GM21423 (cell line): ENCODE data around the gene DTYMK.

Experiments
- ATAC-seq: cut with Tn5 transposase; IDR thresholded peaks from one replicate; pipeline ENCODE4 v1.9.1; 2021; ENCODE audit warnings: mild to moderate bottlenecking, moderate library complexity; ENCODE audit not compliant: unreplicated experiment

DTYMK gene

GRCh38 chr2:241708879-241709278 is 22.3 kb upstream of the DTYMK start:
- no peak for ATAC-seq

- ATAC-seq, result no peak
Measured at GRCh38 chr2:241706537-241706936, 19.9 kb upstream of the DTYMK start.

- no peak for ATAC-seq
Measured at GRCh38 chr2:241703032-241703604, 16.5 kb upstream of the DTYMK start.

GRCh38 chr2:241702155-241703031 is 15.8 kb upstream of the DTYMK start:
- ATAC-seq, result peak; percentile 68

- peak; percentile 54 for ATAC-seq
Measured at GRCh38 chr2:241701399-241702154, 15.0 kb upstream of the DTYMK start, which contains the start of gene ING5. TSS of gene ING5 (plus strand) at chr2:241702039. CDS start at chr2:241702066, 27 bp downstream.

DNA sequence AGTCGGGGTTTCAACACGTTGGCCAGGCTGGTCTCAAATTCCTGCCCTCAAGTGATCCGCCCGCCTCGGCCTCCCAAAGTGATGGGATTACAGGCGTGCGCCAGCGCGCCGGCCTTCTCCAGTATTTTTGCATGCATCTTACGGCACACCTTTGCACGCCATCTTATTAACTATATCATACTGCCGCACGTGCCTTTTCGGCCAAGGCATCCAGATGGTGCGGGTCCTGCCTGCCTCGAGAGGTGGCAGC is 14.5 kb upstream of the DTYMK start:
- ATAC-seq, result no peak

DNA sequence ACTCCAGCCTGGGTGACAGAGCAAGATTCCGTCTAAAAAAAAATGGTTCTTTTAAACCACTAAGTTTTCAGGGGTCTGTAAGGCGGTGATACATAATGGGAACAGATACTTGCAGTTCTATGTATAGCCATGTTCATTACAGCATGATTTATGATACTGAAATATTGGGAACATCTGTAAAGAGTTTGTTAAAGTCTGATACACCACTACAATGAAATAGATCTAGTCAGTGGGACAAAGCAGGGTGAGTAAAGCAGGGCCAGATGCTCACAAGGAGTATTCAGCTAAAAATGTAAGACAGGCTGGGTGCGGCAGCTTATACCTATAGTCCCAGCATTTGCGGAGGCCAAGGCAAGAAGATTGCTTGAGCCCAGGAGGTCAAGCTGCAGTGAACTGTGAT is 9.0 kb upstream of the DTYMK start:
- ATAC-seq, result no peak

DNA sequence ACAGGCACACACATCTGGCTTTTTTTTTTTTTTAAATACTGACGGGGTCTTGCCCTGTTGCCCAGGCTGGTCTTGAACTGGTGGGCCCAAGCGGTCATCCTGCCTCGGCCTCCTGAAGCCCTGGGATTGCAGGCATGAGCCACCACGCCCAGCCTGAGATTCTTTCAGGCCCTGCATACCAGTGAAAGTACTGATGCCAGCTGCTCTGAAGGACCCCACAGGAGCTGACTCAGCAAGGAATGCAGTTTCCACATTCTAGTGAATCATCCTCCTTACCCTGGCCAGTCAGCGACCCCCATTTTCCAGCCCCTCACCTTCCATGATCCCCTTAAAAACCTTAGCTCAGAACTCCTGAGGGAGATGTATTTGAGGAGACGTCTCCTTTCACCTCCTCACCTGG is 5.8 kb upstream of the DTYMK start:
- ATAC-seq, result no peak

DNA sequence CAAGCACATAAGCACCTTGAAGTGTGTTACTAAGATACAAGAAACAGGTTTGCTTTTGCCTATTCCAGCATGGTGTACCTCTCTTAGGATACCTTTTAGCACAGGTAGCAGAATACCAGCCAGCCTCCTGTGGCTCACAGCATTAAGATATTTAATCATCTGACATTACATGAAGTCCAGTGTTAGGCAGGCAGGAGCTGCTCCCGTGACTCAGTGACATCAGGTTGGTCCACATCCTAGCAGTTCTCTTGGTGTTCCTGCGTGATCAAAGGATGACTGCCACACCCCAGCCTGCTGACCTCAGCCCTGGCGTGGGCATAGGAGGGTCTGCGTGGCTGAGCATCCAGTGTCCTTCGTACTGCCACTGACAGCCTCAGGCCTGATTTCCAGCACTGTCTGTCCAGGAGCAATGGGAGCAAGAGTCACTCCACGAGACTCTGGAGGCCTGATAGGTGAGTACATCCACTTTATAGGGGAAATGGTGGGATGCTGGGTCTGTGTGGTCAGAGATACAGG is 3.6 kb upstream of the DTYMK start:
- ATAC-seq, result no peak

DNA sequence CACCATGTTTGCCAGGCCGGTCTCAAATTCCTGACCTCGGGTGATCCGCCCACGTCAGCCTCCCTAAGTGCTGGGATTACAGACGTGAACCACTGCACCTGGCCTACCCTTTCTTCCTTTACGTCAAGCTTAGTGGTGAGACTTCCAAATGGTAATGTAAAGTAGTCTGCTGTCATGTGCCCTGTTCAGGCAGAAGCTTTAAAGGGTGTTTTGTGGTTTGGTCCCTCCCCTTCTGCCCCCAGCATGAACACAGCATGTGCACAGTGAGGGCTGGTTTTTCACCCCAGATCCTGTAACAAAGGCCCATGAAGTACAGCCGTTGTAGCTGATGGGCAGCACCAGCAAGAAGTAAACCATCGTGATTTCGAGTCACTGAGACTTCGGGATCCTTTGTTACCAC is 2.7 kb upstream of the DTYMK start:
- ATAC-seq, result no peak

DNA sequence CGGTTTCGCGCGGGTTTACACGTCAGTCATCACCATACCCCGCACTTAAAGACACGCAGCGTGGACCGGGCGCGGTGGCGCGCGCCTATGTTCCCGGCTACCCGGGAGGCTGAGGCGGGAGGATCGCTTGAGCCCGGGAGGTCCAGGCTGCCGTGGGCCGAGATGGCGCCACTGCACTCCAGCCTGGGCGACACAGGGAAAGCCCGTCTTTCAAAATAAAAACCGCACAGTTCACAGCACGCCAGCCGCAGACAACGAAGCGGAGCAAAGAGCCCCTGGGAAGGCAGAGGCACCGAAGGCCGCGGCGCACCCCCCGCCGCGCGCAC is 328 bp downstream of the DTYMK start:
- ATAC-seq, result peak; percentile 17

GRCh38 chr2:241680827-241681599 is 5.6 kb downstream of the DTYMK start:
- no peak for ATAC-seq

DNA sequence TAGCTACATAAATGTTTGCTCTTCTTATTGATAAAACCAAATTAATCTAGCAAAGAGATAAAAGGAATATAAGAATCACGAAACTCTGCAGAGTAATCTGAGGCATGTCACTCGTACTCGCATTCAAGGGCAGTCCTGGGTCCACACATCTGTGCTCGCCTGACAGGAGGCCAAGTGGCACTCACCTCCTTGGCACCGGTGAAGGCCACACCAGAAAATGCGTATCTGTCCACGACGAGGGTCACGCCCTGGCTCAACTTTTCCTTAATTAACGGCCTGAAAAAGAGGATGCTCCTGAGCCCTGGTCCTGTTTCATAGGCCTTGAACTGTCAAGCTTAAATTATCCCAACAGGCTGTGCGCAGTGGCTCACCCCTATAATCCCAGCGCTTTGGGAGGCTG is 6.6 kb downstream of the DTYMK start:
- ATAC-seq, result no peak

DNA sequence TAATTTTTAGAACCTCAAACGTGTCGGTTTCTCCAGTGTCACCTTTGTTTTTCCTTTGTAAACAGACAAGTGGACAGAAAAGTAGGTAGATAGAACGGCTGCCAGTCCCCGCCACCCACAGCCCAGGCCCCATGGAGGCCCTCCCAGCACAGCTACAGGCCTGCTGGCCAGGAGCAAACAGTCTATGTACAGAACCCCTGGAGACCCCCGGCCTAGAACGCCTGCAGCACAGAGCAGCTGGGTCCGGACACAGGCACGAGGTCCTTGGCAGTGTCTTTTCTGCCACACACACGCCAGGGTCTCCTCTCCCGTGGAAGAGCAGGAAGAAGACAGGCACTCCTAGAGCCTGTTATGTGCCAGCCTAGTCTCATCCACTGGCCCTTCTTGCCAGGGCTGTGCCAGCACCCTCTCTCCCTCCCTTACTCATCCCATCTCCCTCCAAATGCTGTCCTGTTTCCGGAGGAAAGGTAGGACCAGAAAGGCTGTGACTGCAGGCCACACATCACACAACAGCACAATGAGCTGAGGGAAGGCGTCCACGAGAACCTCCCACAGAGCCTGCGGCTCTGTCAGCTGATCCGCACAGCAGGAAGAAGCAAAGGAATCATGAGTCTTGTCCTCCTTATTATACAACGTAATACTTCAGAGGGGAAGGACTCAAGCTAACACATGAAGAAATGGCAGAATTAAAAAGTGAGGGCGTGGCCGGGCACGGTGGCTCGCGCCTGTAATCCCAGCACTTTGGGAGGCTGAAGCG is 7.7 kb downstream of the DTYMK start:
- no peak for ATAC-seq

GRCh38 chr2:241678307-241678706 is 8.3 kb downstream of the DTYMK start:
- ATAC-seq, result no peak

- ATAC-seq, result no peak
Measured at GRCh38 chr2:241677392-241677791, 9.2 kb downstream of the DTYMK start.

- no peak for ATAC-seq
Measured at GRCh38 chr2:241676665-241677064, 9.9 kb downstream of the DTYMK start.

GRCh38 chr2:241675885-241676284 is 10.7 kb downstream of the DTYMK start:
- no peak for ATAC-seq

GRCh38 chr2:241673797-241674725 is 12.6 kb downstream of the DTYMK start:
- no peak for ATAC-seq
